HCT116 (cell line): Measurements from ENCODE around the gene TTC9. TPM values are rescaled to one million over a fixed set of nuclear protein-coding genes. Genes with fewer than 3 reads are reported as not detected.

Experiments
- ATAC-seq: fragments of 200-7000 bp; cut with Tn5 transposase; 2 replicates; pipeline ENCODE4 v1.9.1; 2020; ENCODE audit warnings: mild to moderate bottlenecking, moderate library complexity
- BruUV-seq: library from RNA; stranded (reverse); fragments of 400-500 nt; replicated peaks from 2 replicates; lab custom pipeline; 2021; lab: Mats Ljungman, UMichigan
- CTCF ChIA-PET: fragments of 300-600 bp; sonication (Branson Sonifier 250); formaldehyde crosslinking; loops from one replicate; lab custom pipeline; 2021; ENCODE audit warnings: antibody characterized with exemption; lab: Charles Lee
- POLR2A ChIA-PET: fragments of 300-600, 350-600 bp; sonication (Branson Sonifier 250); formaldehyde crosslinking; loops from one replicate; lab custom pipeline; 2021; ENCODE audit warnings: antibody characterized with exemption; lab: Charles Lee
- RAD21 ChIA-PET, 2 experiments: fragments of 300-600 bp; sonication (Branson Sonifier 250); formaldehyde crosslinking; loops; one replicate each; lab custom pipeline; 2023; ENCODE audit warnings: low total read pairs in 2 of 2; ENCODE audit not compliant: uncharacterized antibody in 2 of 2, unreplicated experiment in 2 of 2, low non-redundant PET in 1 of 2; lab: Charles Lee
- DNase-seq: peaks from one replicate; pipeline ENCODE4 v3.0.0-alpha.2; 2010; ENCODE audit warnings: low read depth, low spot score
- H2AFZ ChIP-seq: fragments of 200-600 bp; shearing (Covaris generic), sonication (generic); 2 replicates; pipeline ENCODE4 v1.6.1; 2017; ENCODE audit warnings: low read depth, mixed run types, mixed read lengths, antibody characterized with exemption, low read length; ENCODE audit not compliant: poor library complexity, severe bottlenecking
- H3K27ac ChIP-seq: 2 replicates; pipeline ENCODE4 v1.5.1; 2012; ENCODE audit warnings: low read depth, low read length
- H3K27me3 ChIP-seq: fragments of 200-600 bp; sonication (generic); 2 replicates; pipeline ENCODE4 v1.6.1; 2016; ENCODE audit warnings: mixed run types, low read length, mixed read lengths; ENCODE audit not compliant: insufficient read depth
- H3K36me3 ChIP-seq, 2 experiments: fragments of 200-500 bp in 1 of 2; fragments of 200-600 bp in 1 of 2; sonication (Bioruptor generic) in 1 of 2; sonication (generic) in 1 of 2; 2 replicates each; pipeline versions ENCODE4 v1.5.1 to v1.6.1; 2014 to 2016; ENCODE audit warnings: low read length in 2 of 2, inconsistent platforms in 1 of 2, mixed read lengths in 1 of 2, mixed run types in 1 of 2; ENCODE audit not compliant: insufficient read depth in 2 of 2, control insufficient read depth in 1 of 2
- H3K4me1 ChIP-seq, 2 experiments: fragments of 200-600 bp in 1 of 2; sonication (generic) in 1 of 2; 2 replicates each; pipeline versions ENCODE4 v1.5.1 to v1.6.1; 2012 to 2017; ENCODE audit warnings: low read length in 2 of 2, inconsistent platforms in 1 of 2, mild to moderate bottlenecking in 1 of 2, mixed read lengths in 1 of 2, mixed run types in 1 of 2, moderate library complexity in 1 of 2; ENCODE audit not compliant: insufficient read depth in 2 of 2, control insufficient read depth in 1 of 2
- H3K4me2 ChIP-seq: fragments of 200-600 bp; sonication (generic); 2 replicates; pipeline ENCODE4 v1.6.1; 2017; ENCODE audit warnings: mixed run types, low read length, mixed read lengths
- H3K4me3 ChIP-seq, 2 experiments: fragments of 200-600 bp in 1 of 2; sonication (generic) in 1 of 2; replicated peaks in 1 of 2; 2 replicates each; pipeline ENCODE4 v1.5.1; 2011 to 2016; ENCODE audit warnings: low read length in 2 of 2, control low read depth in 1 of 2, low read depth in 1 of 2, mild to moderate bottlenecking in 1 of 2, mixed read lengths in 1 of 2, mixed run types in 1 of 2
- H3K79me2 ChIP-seq: fragments of 200-600 bp; sonication (generic); 2 replicates; pipeline ENCODE4 v1.6.1; 2017; ENCODE audit warnings: mild to moderate bottlenecking, mixed run types, low read length, moderate library complexity, mixed read lengths; ENCODE audit not compliant: insufficient read depth
- H3K9ac ChIP-seq: fragments of 200-600 bp; sonication (generic); 2 replicates; pipeline ENCODE4 v1.6.1; 2016; ENCODE audit warnings: low read length, mixed read lengths
- H3K9me2 ChIP-seq: fragments of 200-600 bp; sonication (generic), shearing (Covaris generic); 2 replicates; pipeline ENCODE4 v1.6.1; 2017; ENCODE audit warnings: mixed run types, mild to moderate bottlenecking, moderate library complexity; ENCODE audit not compliant: insufficient read depth
- H3K9me3 ChIP-seq, 2 experiments: fragments of 200-500 bp in 1 of 2; fragments of 200-600 bp in 1 of 2; sonication (Bioruptor generic) in 1 of 2; sonication (generic) in 1 of 2; 2 replicates each; pipeline ENCODE4 v1.6.1; 2014 to 2017; ENCODE audit warnings: low read length in 2 of 2, mixed read lengths in 2 of 2, inconsistent platforms in 1 of 2, low read depth in 1 of 2, mild to moderate bottlenecking in 1 of 2, mixed run types in 1 of 2, moderate library complexity in 1 of 2; ENCODE audit not compliant: control insufficient read depth in 1 of 2, insufficient read depth in 1 of 2
- H4K20me1 ChIP-seq: fragments of 200-600 bp; sonication (generic), shearing (Covaris generic); 2 replicates; pipeline ENCODE4 v1.6.1; 2017; ENCODE audit warnings: mixed run types, mild to moderate bottlenecking, moderate library complexity; ENCODE audit not compliant: insufficient read depth
- ATF3 ChIP-seq: IDR thresholded peaks from 2 replicates; pipeline ENCODE4 v1.6.1; 2012
- CEBPB ChIP-seq: IDR thresholded peaks from 2 replicates; pipeline ENCODE4 v1.6.1; 2012; ENCODE audit warnings: low read depth
- CTCF ChIP-seq, 3 experiments: fragments of 200-600 bp in 1 of 3; sonication (generic) in 1 of 3; IDR thresholded peaks in 2 of 3; conservative IDR thresholded peaks in 1 of 3; 2 replicates each; pipeline ENCODE4 v1.5.1; 2012 to 2017; ENCODE audit warnings: low read depth in 2 of 3, low read length in 2 of 3, antibody characterized with exemption in 1 of 3, borderline replicate concordance in 1 of 3, control low read depth in 1 of 3, mild to moderate bottlenecking in 1 of 3, mixed read lengths in 1 of 3, mixed run types in 1 of 3, moderate library complexity in 1 of 3; ENCODE audit not compliant: insufficient read depth in 1 of 3
- EGR1 ChIP-seq: IDR thresholded peaks from 2 replicates; pipeline ENCODE4 v1.6.1; 2012; ENCODE audit warnings: low read depth
- ELF1 ChIP-seq: IDR thresholded peaks from 2 replicates; pipeline ENCODE4 v1.6.1; 2012; ENCODE audit warnings: low read depth, borderline replicate concordance
- EZH2phosphoT487 ChIP-seq: fragments of 200-600 bp; IDR thresholded peaks from 2 replicates; pipeline ENCODE4 v1.6.1; 2018; ENCODE audit warnings: antibody characterized with exemption, borderline replicate concordance
- POLR2A ChIP-seq: IDR thresholded peaks from 2 replicates; pipeline ENCODE4 v1.7.0; 2011; ENCODE audit warnings: borderline replicate concordance; ENCODE audit not compliant: insufficient read depth, insufficient read length; ENCODE audit errors: extremely low read depth
- POLR2AphosphoS5 ChIP-seq: IDR thresholded peaks from 2 replicates; pipeline ENCODE4 v1.6.1; 2011; ENCODE audit warnings: mild to moderate bottlenecking, low read depth, low read length, moderate library complexity
- REST ChIP-seq: IDR thresholded peaks from 2 replicates; pipeline ENCODE4 v1.6.1; 2012; ENCODE audit warnings: low read depth
- SP1 ChIP-seq: IDR thresholded peaks from 2 replicates; pipeline ENCODE4 v1.6.1; 2012; ENCODE audit warnings: low read depth
- SRF ChIP-seq: IDR thresholded peaks from 2 replicates; pipeline ENCODE4 v1.6.1; 2012; ENCODE audit warnings: low read depth
- TCF7L2 ChIP-seq: IDR thresholded peaks from 2 replicates; pipeline ENCODE4 v1.7.0; 2011; ENCODE audit warnings: borderline replicate concordance, inconsistent platforms; ENCODE audit not compliant: insufficient read depth, insufficient read length; ENCODE audit errors: extremely low read depth
- YY1 ChIP-seq: IDR thresholded peaks from 2 replicates; pipeline ENCODE4 v1.6.1; 2011; ENCODE audit warnings: low read length, low read depth, moderate library complexity, mild to moderate bottlenecking; ENCODE audit not compliant: insufficient replicate concordance; ENCODE audit errors: extremely low read depth
- ZBTB33 ChIP-seq: IDR thresholded peaks from 2 replicates; pipeline ENCODE4 v1.6.1; 2011; ENCODE audit warnings: mild to moderate bottlenecking, low read length, moderate library complexity; ENCODE audit not compliant: insufficient replicate concordance; ENCODE audit errors: extremely low read depth
- ZFX ChIP-seq: fragments of 450-650 bp; IDR thresholded peaks from 2 replicates; pipeline ENCODE4 v1.6.1; 2017
- intact Hi-C: fragments of 100-400 bp; cut with micrococcal nuclease; formaldehyde crosslinking; loops from 2 replicates; pipeline ENCODE4 v1.10.0; 2022
- total RNA-seq: library from RNA; stranded (reverse); gene quantifications from one replicate; pipeline ENCODE4 v1.2.1, GENCODE V29; 2021; ENCODE audit not compliant: unreplicated experiment

TTC9 gene
- total RNA-seq, 1 experiment from 2014 or later = 2.4 TPM

GRCh38 chr14:70696026-70696425 lies 54.3 kb downstream of the TTC9 start:
- Histone ChIP-seq H3K9me2 (no peaks in the 10 kb centered on the region), H3K4me1 (peaks cover 4 to 19% of the 10 kb centered on the region in 2 experiments; a peak in 3 of 4 replicates), H3K36me3 (no peaks in the 10 kb centered on the region), H3K9ac (no peak overlapping the region), H3K4me2 (no peak overlapping the region), H4K20me1 (no peaks in the 10 kb centered on the region), H2AFZ (no peak overlapping the region), H3K27ac (no peak overlapping the region), H3K4me3 (no peak overlapping the region), H3K9me3 (no peaks in the 10 kb centered on the region), H3K79me2 (no peaks in the 10 kb centered on the region), H3K27me3 (no peaks in the 10 kb centered on the region)
- TF ChIP-seq REST (no peak), YY1 (no peak), ZFX (no peak), CEBPB (no peak), TCF7L2 (no peak), EZH2phosphoT487 (no peak), ZBTB33 (no peak), ATF3 (no peak), ELF1 (no peak), SRF (no peak), CTCF (IDR thresholded peaks at IDR 0.05 in 2 of 3, conservative IDR thresholded peaks at IDR 0.05 in 1 of 3; ENCODE audit: borderline replicate concordance in 1 of 3, insufficient read depth in 1 of 3, low read depth in 2 of 3, low read length in 2 of 3) (no peak), POLR2AphosphoS5 (no peak), EGR1 (no peak), SP1 (no peak), POLR2A (no peak)
- no peak for DNase-seq
- ATAC-seq = no peak
- ChIA-PET CTCF (no interaction called here), RAD21 (no interaction called here), POLR2A (no interaction called here)
- no TSS peak for BruUV-seq
- intact Hi-C loops = no loop called here
